HepG2 (cell line): ENCODE measurements around the gene LILRB5. TPM values are rescaled to one million over a fixed set of nuclear protein-coding genes. Genes with fewer than 3 reads are reported as not detected.

Source experiments
- BHLHE40 ChIP-seq: IDR thresholded peaks from 2 replicates; pipeline ENCODE4 v1.6.1; 2011; ENCODE audit warnings: low read length, improper control_type of control experiment
- FOXO1 ChIP-seq: sonication (generic); formaldehyde crosslinking; IDR thresholded peaks from 2 replicates; pipeline ENCODE4 v1.4.0; 2020; ENCODE audit warnings: missing genetic modification reagents
- KLF12 ChIP-seq: sonication (generic); formaldehyde crosslinking; IDR thresholded peaks from 2 replicates; pipeline ENCODE4 v1.4.0; 2020; ENCODE audit warnings: missing genetic modification reagents, borderline replicate concordance
- MBNL3 ChIP-seq: fragments of 250-450 bp; sonication (Bioruptor Pico); conservative IDR thresholded peaks from 2 replicates; pipeline ENCODE4 v1.8.0; 2022; ENCODE audit warnings: mild to moderate bottlenecking, inconsistent platforms
- SMAD1 ChIP-seq: sonication (generic); formaldehyde crosslinking; IDR thresholded peaks from 2 replicates; pipeline ENCODE4 v1.4.0; 2020; ENCODE audit warnings: missing genetic modification reagents, low read depth, mild to moderate bottlenecking, borderline replicate concordance
- XBP1 ChIP-seq: sonication (generic); formaldehyde crosslinking; IDR thresholded peaks from 2 replicates; pipeline ENCODE4 v1.5.0; 2020; ENCODE audit warnings: missing genetic modification reagents
- ZNF619 ChIP-seq: sonication (generic); formaldehyde crosslinking; IDR thresholded peaks from 2 replicates; pipeline ENCODE4 v1.4.0; 2020; ENCODE audit warnings: mild to moderate bottlenecking, missing genetic modification reagents
- ZNF879 ChIP-seq: sonication (generic); formaldehyde crosslinking; IDR thresholded peaks from 2 replicates; pipeline ENCODE4 v1.8.1; 2023; ENCODE audit warnings: missing genetic modification reagents
- ZUFSP ChIP-seq: sonication (generic); formaldehyde crosslinking; IDR thresholded peaks from 2 replicates; pipeline ENCODE4 v1.9.0; 2021; ENCODE audit warnings: missing genetic modification reagents, mild to moderate bottlenecking, borderline replicate concordance
- polyA plus RNA-seq, 8 experiments: library from polyadenylated mRNA; depleted of rRNA in 3 of 8; stranded (reverse) in 7 of 8; unstranded in 1 of 8; fragments of >200 nt; fragmentation: Illumina TruSeq in 4 of 8; extraction: Trizol in 4 of 8; gene quantifications; 2 replicates each; pipeline versions ENCODE4 v1.2.1 to v1.2.3, GENCODE V29; 2011 to 2016; ENCODE audit warnings: low read depth in 4 of 8, missing spikeins in 1 of 8, mixed read lengths in 1 of 8; ENCODE audit not compliant: insufficient read depth in 1 of 8
- total RNA-seq, 5 experiments: library from RNA; depleted of rRNA; stranded (reverse); fragments of >200 nt; fragmentation: Illumina TruSeq; extraction: Trizol; gene quantifications; 2 replicates each; pipeline ENCODE4 v1.2.3, GENCODE V29; 2016; ENCODE audit warnings: low read depth in 1 of 5
- TF ChIP-seq, protein P1 (sequence below): sonication (generic); formaldehyde crosslinking; IDR thresholded peaks from 2 replicates; pipeline ENCODE4 v1.5.1; 2020; ENCODE audit warnings: mild to moderate bottlenecking, missing genetic modification reagents, moderate library complexity
- TF ChIP-seq, protein P2 (sequence below): sonication (generic); formaldehyde crosslinking; IDR thresholded peaks from 2 replicates; pipeline ENCODE4 v1.8.1; 2022; ENCODE audit warnings: low read depth, mild to moderate bottlenecking, missing genetic modification reagents
- TF ChIP-seq, protein P3 (sequence below): sonication (generic); formaldehyde crosslinking; IDR thresholded peaks from 2 replicates; pipeline ENCODE4; 2020; ENCODE audit warnings: missing genetic modification reagents, mild to moderate bottlenecking, borderline replicate concordance
- TF ChIP-seq, protein P4 (sequence below): sonication (generic); formaldehyde crosslinking; IDR thresholded peaks from 2 replicates; pipeline ENCODE4 v1.8.0; 2022; ENCODE audit warnings: mild to moderate bottlenecking, missing genetic modification reagents, borderline replicate concordance

LILRB5 gene
- total and polyA plus RNA-seq, 2 of the 13 experiments (the other 11 are each of a cell fraction or from before 2014, with no cell fraction given), result not detected

DNA sequence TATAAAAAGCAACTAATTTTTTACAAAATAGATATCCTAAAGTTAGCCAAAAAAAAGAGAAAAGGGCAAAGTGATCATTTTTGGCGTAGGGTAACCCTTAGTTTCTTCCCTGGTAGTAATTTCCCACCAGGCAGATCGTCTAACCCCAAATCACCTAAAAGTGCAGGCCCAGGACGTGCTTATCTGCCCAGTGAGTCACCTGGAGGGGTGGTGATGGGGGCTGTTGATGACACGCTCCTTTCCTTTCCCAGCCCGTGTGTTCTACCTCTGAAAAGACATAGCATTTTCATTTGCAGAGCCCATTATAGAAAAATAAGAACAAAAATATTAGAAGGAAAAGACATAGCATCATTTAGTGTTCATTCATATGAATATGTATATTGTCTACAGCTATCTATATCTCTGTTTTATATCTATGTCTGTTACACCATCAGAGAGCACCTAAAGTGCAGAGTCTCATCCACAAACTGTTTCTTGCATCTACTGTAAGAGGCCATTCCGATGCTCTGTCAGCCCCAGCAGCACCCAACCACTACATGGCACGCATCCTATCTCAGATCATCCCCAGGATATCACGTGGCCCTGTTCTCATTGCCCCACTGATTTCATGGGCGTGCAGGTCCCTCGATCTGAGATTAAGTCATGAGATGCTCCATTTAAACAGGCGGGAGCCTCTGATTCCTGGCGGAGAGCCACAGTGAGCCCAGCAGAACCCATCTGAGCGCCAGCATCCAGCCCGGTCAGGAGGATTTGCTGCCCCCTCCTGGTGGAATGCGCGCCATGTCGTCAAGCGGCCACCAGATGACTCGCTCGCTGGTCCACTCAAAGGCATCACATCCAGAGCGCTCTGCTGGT, 25.8 kb downstream of the LILRB5 start (continued):
- TF ChIP-seq, protein P1, sequence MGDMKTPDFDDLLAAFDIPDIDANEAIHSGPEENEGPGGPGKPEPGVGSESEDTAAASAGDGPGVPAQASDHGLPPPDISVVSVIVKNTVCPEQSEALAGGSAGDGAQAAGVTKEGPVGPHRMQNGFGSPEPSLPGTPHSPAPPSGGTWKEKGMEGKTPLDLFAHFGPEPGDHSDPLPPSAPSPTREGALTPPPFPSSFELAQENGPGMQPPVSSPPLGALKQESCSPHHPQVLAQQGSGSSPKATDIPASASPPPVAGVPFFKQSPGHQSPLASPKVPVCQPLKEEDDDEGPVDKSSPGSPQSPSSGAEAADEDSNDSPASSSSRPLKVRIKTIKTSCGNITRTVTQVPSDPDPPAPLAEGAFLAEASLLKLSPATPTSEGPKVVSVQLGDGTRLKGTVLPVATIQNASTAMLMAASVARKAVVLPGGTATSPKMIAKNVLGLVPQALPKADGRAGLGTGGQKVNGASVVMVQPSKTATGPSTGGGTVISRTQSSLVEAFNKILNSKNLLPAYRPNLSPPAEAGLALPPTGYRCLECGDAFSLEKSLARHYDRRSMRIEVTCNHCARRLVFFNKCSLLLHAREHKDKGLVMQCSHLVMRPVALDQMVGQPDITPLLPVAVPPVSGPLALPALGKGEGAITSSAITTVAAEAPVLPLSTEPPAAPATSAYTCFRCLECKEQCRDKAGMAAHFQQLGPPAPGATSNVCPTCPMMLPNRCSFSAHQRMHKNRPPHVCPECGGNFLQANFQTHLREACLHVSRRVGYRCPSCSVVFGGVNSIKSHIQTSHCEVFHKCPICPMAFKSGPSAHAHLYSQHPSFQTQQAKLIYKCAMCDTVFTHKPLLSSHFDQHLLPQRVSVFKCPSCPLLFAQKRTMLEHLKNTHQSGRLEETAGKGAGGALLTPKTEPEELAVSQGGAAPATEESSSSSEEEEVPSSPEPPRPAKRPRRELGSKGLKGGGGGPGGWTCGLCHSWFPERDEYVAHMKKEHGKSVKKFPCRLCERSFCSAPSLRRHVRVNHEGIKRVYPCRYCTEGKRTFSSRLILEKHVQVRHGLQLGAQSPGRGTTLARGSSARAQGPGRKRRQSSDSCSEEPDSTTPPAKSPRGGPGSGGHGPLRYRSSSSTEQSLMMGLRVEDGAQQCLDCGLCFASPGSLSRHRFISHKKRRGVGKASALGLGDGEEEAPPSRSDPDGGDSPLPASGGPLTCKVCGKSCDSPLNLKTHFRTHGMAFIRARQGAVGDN (CRISPR knock-in tag), result peak; percentile 73
- TF ChIP-seq, protein P2, sequence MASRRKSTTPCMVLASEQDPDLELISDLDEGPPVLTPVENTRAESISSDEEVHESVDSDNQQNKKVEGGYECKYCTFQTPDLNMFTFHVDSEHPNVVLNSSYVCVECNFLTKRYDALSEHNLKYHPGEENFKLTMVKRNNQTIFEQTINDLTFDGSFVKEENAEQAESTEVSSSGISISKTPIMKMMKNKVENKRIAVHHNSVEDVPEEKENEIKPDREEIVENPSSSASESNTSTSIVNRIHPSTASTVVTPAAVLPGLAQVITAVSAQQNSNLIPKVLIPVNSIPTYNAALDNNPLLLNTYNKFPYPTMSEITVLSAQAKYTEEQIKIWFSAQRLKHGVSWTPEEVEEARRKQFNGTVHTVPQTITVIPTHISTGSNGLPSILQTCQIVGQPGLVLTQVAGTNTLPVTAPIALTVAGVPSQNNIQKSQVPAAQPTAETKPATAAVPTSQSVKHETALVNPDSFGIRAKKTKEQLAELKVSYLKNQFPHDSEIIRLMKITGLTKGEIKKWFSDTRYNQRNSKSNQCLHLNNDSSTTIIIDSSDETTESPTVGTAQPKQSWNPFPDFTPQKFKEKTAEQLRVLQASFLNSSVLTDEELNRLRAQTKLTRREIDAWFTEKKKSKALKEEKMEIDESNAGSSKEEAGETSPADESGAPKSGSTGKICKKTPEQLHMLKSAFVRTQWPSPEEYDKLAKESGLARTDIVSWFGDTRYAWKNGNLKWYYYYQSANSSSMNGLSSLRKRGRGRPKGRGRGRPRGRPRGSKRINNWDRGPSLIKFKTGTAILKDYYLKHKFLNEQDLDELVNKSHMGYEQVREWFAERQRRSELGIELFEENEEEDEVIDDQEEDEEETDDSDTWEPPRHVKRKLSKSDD (CRISPR knock-in tag), result no peak
- no peak for TF ChIP-seq ZNF619 (CRISPR knock-in tag)
- TF ChIP-seq ZNF879 (CRISPR knock-in tag), result no peak
- no peak for TF ChIP-seq KLF12 (CRISPR knock-in tag)
- TF ChIP-seq, protein P3, sequence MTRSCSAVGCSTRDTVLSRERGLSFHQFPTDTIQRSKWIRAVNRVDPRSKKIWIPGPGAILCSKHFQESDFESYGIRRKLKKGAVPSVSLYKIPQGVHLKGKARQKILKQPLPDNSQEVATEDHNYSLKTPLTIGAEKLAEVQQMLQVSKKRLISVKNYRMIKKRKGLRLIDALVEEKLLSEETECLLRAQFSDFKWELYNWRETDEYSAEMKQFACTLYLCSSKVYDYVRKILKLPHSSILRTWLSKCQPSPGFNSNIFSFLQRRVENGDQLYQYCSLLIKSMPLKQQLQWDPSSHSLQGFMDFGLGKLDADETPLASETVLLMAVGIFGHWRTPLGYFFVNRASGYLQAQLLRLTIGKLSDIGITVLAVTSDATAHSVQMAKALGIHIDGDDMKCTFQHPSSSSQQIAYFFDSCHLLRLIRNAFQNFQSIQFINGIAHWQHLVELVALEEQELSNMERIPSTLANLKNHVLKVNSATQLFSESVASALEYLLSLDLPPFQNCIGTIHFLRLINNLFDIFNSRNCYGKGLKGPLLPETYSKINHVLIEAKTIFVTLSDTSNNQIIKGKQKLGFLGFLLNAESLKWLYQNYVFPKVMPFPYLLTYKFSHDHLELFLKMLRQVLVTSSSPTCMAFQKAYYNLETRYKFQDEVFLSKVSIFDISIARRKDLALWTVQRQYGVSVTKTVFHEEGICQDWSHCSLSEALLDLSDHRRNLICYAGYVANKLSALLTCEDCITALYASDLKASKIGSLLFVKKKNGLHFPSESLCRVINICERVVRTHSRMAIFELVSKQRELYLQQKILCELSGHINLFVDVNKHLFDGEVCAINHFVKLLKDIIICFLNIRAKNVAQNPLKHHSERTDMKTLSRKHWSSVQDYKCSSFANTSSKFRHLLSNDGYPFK (CRISPR knock-in tag), result no peak
- TF ChIP-seq BHLHE40, result no peak
- no peak for TF ChIP-seq ZUFSP (CRISPR knock-in tag)
- TF ChIP-seq SMAD1 (CRISPR knock-in tag), result no peak; the same call in 1 of the 2 replicates
- TF ChIP-seq, protein P4, sequence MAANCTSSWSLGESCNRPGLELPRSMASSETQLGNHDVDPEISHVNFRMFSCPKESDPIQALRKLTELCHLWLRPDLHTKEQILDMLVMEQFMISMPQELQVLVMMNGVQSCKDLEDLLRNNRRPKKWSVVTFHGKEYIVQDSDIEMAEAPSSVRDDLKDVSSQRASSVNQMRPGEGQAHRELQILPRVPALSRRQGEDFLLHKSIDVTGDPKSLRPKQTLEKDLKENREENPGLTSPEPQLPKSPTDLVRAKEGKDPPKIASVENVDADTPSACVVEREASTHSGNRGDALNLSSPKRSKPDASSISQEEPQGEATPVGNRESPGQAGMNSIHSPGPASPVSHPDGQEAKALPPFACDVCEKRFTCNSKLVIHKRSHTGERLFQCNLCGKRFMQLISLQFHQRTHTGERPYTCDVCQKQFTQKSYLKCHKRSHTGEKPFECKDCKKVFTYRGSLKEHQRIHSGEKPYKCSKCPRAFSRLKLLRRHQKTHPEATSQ (CRISPR knock-in tag), result no peak
- TF ChIP-seq XBP1 (CRISPR knock-in tag), result no peak
- TF ChIP-seq FOXO1 (CRISPR knock-in tag), result peak; percentile 59; the same call in 1 of the 2 replicates
- TF ChIP-seq MBNL3 (CRISPR knock-in tag), result no peak
